Fibroblast of the conjunctiva (primary cell): Measurements from ENCODE around the gene PHF14.
"Not testable (repeated sequence)": the region's sequence is repeated elsewhere in the genome, so short reads cannot be mapped to it uniquely, and the experiment has no call there.

Source experiments
- DNase-seq: peaks from one replicate; pipeline ENCODE4 v3.0.0-alpha.2; 2010; ENCODE audit warnings: low read depth

The PHF14 gene

GRCh38 chr7:10990748-10991147, 17.1 kb downstream of the PHF14 start:
- DNase-seq: not testable (repeated sequence)

- not testable (repeated sequence) for DNase-seq
Observed at GRCh38 chr7:10995482-10996166, 22.0 kb downstream of the PHF14 start.

GRCh38 chr7:10998996-10999757, 25.5 kb downstream of the PHF14 start:
- DNase-seq: no peak

GRCh38 chr7:11005202-11005601, 31.5 kb downstream of the PHF14 start:
- DNase-seq: no peak

- DNase-seq: no peak
Observed at GRCh38 chr7:11006291-11006690, 32.6 kb downstream of the PHF14 start.

GRCh38 chr7:11009631-11010030, 36.0 kb downstream of the PHF14 start:
- no peak for DNase-seq

- DNase-seq: no peak
Observed at GRCh38 chr7:11021468-11021867, 47.8 kb downstream of the PHF14 start.

- peak; percentile 1 for DNase-seq
Observed at GRCh38 chr7:11026452-11027359, 53.0 kb downstream of the PHF14 start.

- DNase-seq: no peak
Observed at GRCh38 chr7:11035661-11036060, 62.0 kb downstream of the PHF14 start.

GRCh38 chr7:11039974-11040373, 66.3 kb downstream of the PHF14 start:
- DNase-seq: no peak

GRCh38 chr7:11054033-11054432, 80.4 kb downstream of the PHF14 start:
- no peak for DNase-seq

GRCh38 chr7:11060893-11061292, 87.2 kb downstream of the PHF14 start:
- DNase-seq: no peak

GRCh38 chr7:11062110-11062509, 88.4 kb downstream of the PHF14 start:
- DNase-seq: no peak

- DNase-seq: no peak
Observed at GRCh38 chr7:11069591-11069990, 95.9 kb downstream of the PHF14 start.

GRCh38 chr7:11077816-11078215, 104.1 kb downstream of the PHF14 start:
- DNase-seq: no peak

- no peak for DNase-seq
Observed at GRCh38 chr7:11078247-11078834, 104.7 kb downstream of the PHF14 start.

GRCh38 chr7:11079907-11080306, 106.2 kb downstream of the PHF14 start:
- DNase-seq: no peak

- no peak for DNase-seq
Observed at GRCh38 chr7:11082121-11082520, 108.4 kb downstream of the PHF14 start.

GRCh38 chr7:11082552-11083213, 109.0 kb downstream of the PHF14 start:
- no peak for DNase-seq

- no peak for DNase-seq
Observed at GRCh38 chr7:11083214-11083568, 109.5 kb downstream of the PHF14 start.

GRCh38 chr7:11104578-11104977, 130.9 kb downstream of the PHF14 start:
- no peak for DNase-seq

GRCh38 chr7:11109659-11110058, 136.0 kb downstream of the PHF14 start:
- no peak for DNase-seq
